CD4-positive, CD25-positive, alpha-beta regulatory T cell (primary cell): Measurements from ENCODE around the gene ABCD3. TPM values are rescaled to one million over a fixed set of nuclear protein-coding genes. Genes with fewer than 3 reads are reported as not detected.

ENCODE experiments used
- ATAC-seq, 2 donors: fragments of 150-1000 bp; cut with Tn5 transposase; one replicate each; pipeline ENCODE4 v1.10.0; 2021; ENCODE audit warnings: low read depth in 2 of 2, moderate number of reproducible peaks in 2 of 2, moderate library complexity in 1 of 2
- DNase-seq, 3 donors: peaks; one replicate each; pipeline versions ENCODE4 v3.0.0 to v3.0.0-alpha.2; 2012 to 2022; ENCODE audit warnings: mixed read lengths in 1 of 3
- H3K27ac ChIP-seq: one replicate; pipeline ENCODE4 v1.7.0; 2013; ENCODE audit warnings: mild to moderate bottlenecking, low read length; ENCODE audit not compliant: insufficient read depth, poor library complexity, severe bottlenecking
- H3K27me3 ChIP-seq: one replicate; pipeline ENCODE4 v1.7.0; 2013; ENCODE audit warnings: low read length; ENCODE audit not compliant: control insufficient read depth, insufficient read depth
- H3K36me3 ChIP-seq: one replicate; pipeline ENCODE4 v1.7.0; 2013; ENCODE audit warnings: mild to moderate bottlenecking, low read length, moderate library complexity; ENCODE audit not compliant: control insufficient read depth, insufficient read depth
- H3K4me1 ChIP-seq: 2 replicates; pipeline ENCODE4 v1.7.0; 2013; ENCODE audit warnings: mild to moderate bottlenecking, low read length; ENCODE audit not compliant: insufficient read depth, control insufficient read depth, poor library complexity, severe bottlenecking
- H3K4me3 ChIP-seq: one replicate; pipeline ENCODE4 v1.7.0; 2013; ENCODE audit warnings: low read depth, mild to moderate bottlenecking, low read length, moderate library complexity
- H3K9me3 ChIP-seq, 2 experiments: 1 replicate in 1 of 2; 2 replicates in 1 of 2; pipeline ENCODE4 v1.7.0; 2013; ENCODE audit warnings: low read length in 2 of 2, mild to moderate bottlenecking in 1 of 2, moderate library complexity in 1 of 2; ENCODE audit not compliant: control insufficient read depth in 2 of 2
- H3K27ac Mint-ChIP-seq, 3 donors: one replicate each; pipeline ENCODE4 v1.8.0; 2020 to 2022; ENCODE audit warnings: mild to moderate bottlenecking in 3 of 3, mixed read lengths in 3 of 3, moderate library complexity in 2 of 3
- H3K27me3 Mint-ChIP-seq: one replicate; pipeline ENCODE4 v1.8.0; 2022; ENCODE audit warnings: mild to moderate bottlenecking, mixed read lengths
- H3K36me3 Mint-ChIP-seq: one replicate; pipeline ENCODE4 v1.8.0; 2020; ENCODE audit warnings: mixed read lengths
- H3K4me1 Mint-ChIP-seq, 4 donors: one replicate each; pipeline ENCODE4 v1.8.0; 2020 to 2022; ENCODE audit warnings: mixed read lengths in 4 of 4, mild to moderate bottlenecking in 1 of 4
- H3K4me3 Mint-ChIP-seq, 4 donors: one replicate each; pipeline ENCODE4 v1.8.0; 2020 to 2022; ENCODE audit warnings: mild to moderate bottlenecking in 4 of 4, mixed read lengths in 4 of 4, moderate library complexity in 3 of 4
- H3K9me3 Mint-ChIP-seq, 7 donors: one replicate each; pipeline ENCODE4 v1.8.0; 2020 to 2022; ENCODE audit warnings: mixed read lengths in 7 of 7, mild to moderate bottlenecking in 3 of 7, moderate library complexity in 2 of 7
- polyA plus RNA-seq, 4 donors: library from polyadenylated mRNA; unstranded; fragments of 300-500 nt; fragmentation: Illumina TruSeq; gene quantifications; one replicate each; pipeline ENCODE4 v1.2.3, GENCODE V29; 2021
- total RNA-seq: library from RNA; stranded (reverse); gene quantifications from one replicate; pipeline ENCODE4 v1.2.3, GENCODE V29; 2022

The ABCD3 gene
- total and polyA plus RNA-seq, 5 donors from 2014 or later, result 15.3 to 21.6 (median 19.4) TPM

- Mint-ChIP-seq H3K27me3 (no peaks in the 10 kb centered on the region), H3K27ac (no peak overlapping the region), H3K4me1 (no peaks in the 10 kb centered on the region), H3K9me3 (peaks cover 0 to 2% (median 0%) of the 10 kb centered on the region in 7 donors), H3K4me3 (no peak overlapping the region), H3K36me3 (peaks cover 50% of the 10 kb centered on the region)
- H3K9me3 ChIP-seq, result no peaks in the 10 kb centered on the region
- no peak for ATAC-seq
- no peak for DNase-seq
- no peaks in the 10 kb centered on the region for H3K27me3 ChIP-seq
- H3K36me3 ChIP-seq, result peaks cover 33% of the 10 kb centered on the region
- no peak overlapping the region for H3K4me3 ChIP-seq
- no peak overlapping the region for H3K27ac ChIP-seq
- no peaks in the 10 kb centered on the region for H3K4me1 ChIP-seq
Observed at GRCh38 chr1:94496076-94496755, 78.0 kb downstream of the ABCD3 start.

DNA sequence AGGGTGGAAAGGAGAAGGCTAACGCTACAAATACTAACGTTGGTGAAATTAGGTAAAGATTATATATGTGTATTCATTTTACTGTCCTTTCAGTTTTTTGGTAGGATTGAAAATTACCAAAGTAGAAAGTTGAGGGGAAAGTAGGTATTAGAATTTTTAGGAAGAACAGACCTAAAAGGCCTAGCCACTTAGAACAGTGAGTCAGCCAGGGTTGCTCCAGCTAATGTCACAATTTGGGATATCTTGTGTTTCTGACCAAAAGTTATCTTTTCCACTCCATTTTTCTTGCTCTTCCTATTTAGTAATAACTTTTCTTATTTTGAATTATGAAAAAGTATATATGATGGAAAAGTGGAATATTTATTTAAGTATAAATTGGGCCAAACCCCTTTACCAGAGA is 83.2 kb downstream of the ABCD3 start:
- Mint-ChIP-seq H3K27ac (no peak overlapping the region), H3K36me3 (peaks cover 62% of the 10 kb centered on the region), H3K4me3 (no peak overlapping the region), H3K9me3 (peaks cover 0 to 5% (median 0%) of the 10 kb centered on the region in 7 donors), H3K4me1 (peaks cover 0 to 13% (median 6%) of the 10 kb centered on the region in 4 donors), H3K27me3 (no peaks in the 10 kb centered on the region)
- Histone ChIP-seq H3K27ac (no peak overlapping the region), H3K4me1 (no peaks in the 10 kb centered on the region), H3K36me3 (peaks cover 30% of the 10 kb centered on the region), H3K27me3 (no peaks in the 10 kb centered on the region), H3K4me3 (no peak overlapping the region), H3K9me3 (no peaks in the 10 kb centered on the region)
- ATAC-seq, result no peak
- no peak for DNase-seq

- Histone ChIP-seq H3K27me3 (no peaks in the 10 kb centered on the region), H3K36me3 (peaks cover 31% of the 10 kb centered on the region), H3K9me3 (no peaks in the 10 kb centered on the region), H3K4me3 (no peak overlapping the region), H3K27ac (no peak overlapping the region), H3K4me1 (no peaks in the 10 kb centered on the region)
- Mint-ChIP-seq H3K36me3 (peaks cover 62% of the 10 kb centered on the region), H3K27me3 (no peaks in the 10 kb centered on the region), H3K9me3 (peaks cover 0 to 5% (median 0%) of the 10 kb centered on the region in 7 donors), H3K4me3 (no peak overlapping the region), H3K27ac (peak overlapping the region in 1 of 3 donors; percentile 77), H3K4me1 (peaks cover 0 to 13% (median 6%) of the 10 kb centered on the region in 4 donors)
- ATAC-seq (no peak), DNase-seq (no peak)
Observed at GRCh38 chr1:94501935-94502334, 83.7 kb downstream of the ABCD3 start.

GRCh38 chr1:94503153-94503552 is 85.0 kb downstream of the ABCD3 start:
- H3K4me1 ChIP-seq, result no peaks in the 10 kb centered on the region
- ATAC-seq (no peak), DNase-seq (no peak)
- no peaks in the 10 kb centered on the region for H3K27me3 ChIP-seq
- Mint-ChIP-seq H3K9me3 (peaks cover 0 to 5% (median 0%) of the 10 kb centered on the region in 7 donors), H3K27me3 (no peaks in the 10 kb centered on the region), H3K4me3 (no peak overlapping the region), H3K4me1 (peaks cover 0 to 13% (median 6%) of the 10 kb centered on the region in 4 donors), H3K36me3 (peaks cover 65% of the 10 kb centered on the region), H3K27ac (no peak overlapping the region)
- H3K9me3 ChIP-seq, result no peaks in the 10 kb centered on the region
- H3K27ac ChIP-seq, result no peak overlapping the region
- peaks cover 31% of the 10 kb centered on the region for H3K36me3 ChIP-seq
- no peak overlapping the region for H3K4me3 ChIP-seq

DNA sequence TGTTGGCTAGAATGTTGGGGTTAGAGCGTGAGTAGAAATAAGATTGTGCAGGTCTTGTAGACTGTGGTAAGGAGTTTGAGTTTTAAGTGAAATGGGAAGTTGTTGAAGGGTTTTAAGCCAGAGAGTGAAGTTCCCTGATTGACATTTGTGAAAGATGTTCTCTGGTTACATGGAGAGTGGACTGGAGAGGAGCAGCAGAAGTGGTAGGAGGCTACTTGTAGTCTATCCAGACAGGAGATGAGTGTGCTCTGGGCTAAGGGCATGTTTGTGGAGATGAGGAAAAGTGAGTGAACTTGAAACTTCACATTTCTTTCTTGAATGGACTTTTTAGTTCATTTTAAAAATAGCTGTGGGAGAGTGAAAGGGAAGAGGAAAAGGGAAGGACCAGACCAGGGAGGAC is 86.4 kb downstream of the ABCD3 start:
- H3K27me3 Mint-ChIP-seq, result no peaks in the 10 kb centered on the region
- H3K27ac ChIP-seq, result no peak overlapping the region
- no peaks in the 10 kb centered on the region for H3K9me3 ChIP-seq
- peaks cover 0 to 13% (median 6%) of the 10 kb centered on the region in 4 donors for H3K4me1 Mint-ChIP-seq
- H3K36me3 Mint-ChIP-seq, result peaks cover 63% of the 10 kb centered on the region
- peaks cover 18% of the 10 kb centered on the region for H3K36me3 ChIP-seq
- H3K4me1 ChIP-seq, result no peaks in the 10 kb centered on the region
- H3K27ac Mint-ChIP-seq, result peak overlapping the region in 2 of 3 donors; percentile 48 to 77
- H3K27me3 ChIP-seq, result no peaks in the 10 kb centered on the region
- no peak for ATAC-seq
- H3K4me3 ChIP-seq, result no peak overlapping the region
- no peak for DNase-seq
- no peak overlapping the region for H3K4me3 Mint-ChIP-seq
- H3K9me3 Mint-ChIP-seq, result peaks cover 0 to 5% (median 0%) of the 10 kb centered on the region in 7 donors

- Histone ChIP-seq H3K27ac (no peak overlapping the region), H3K36me3 (peaks cover 9% of the 10 kb centered on the region), H3K9me3 (no peaks in the 10 kb centered on the region), H3K4me3 (no peak overlapping the region), H3K4me1 (no peaks in the 10 kb centered on the region), H3K27me3 (no peaks in the 10 kb centered on the region)
- Mint-ChIP-seq H3K27ac (no peak overlapping the region), H3K4me1 (peaks cover 0 to 4% (median 0%) of the 10 kb centered on the region in 4 donors), H3K4me3 (no peak overlapping the region), H3K27me3 (no peaks in the 10 kb centered on the region), H3K9me3 (no peaks in the 10 kb centered on the region), H3K36me3 (peaks cover 34% of the 10 kb centered on the region)
- DNase-seq (no peak), ATAC-seq (no peak)
Observed at GRCh38 chr1:94512816-94513215, 94.6 kb downstream of the ABCD3 start.

GRCh38 chr1:94514095-94514727 is 96.0 kb downstream of the ABCD3 start:
- no peak overlapping the region for H3K4me3 ChIP-seq
- Mint-ChIP-seq H3K9me3 (no peaks in the 10 kb centered on the region), H3K27ac (no peak overlapping the region), H3K4me1 (peaks cover 0 to 4% (median 0%) of the 10 kb centered on the region in 4 donors), H3K36me3 (peaks cover 30% of the 10 kb centered on the region), H3K27me3 (no peaks in the 10 kb centered on the region), H3K4me3 (no peak overlapping the region)
- no peaks in the 10 kb centered on the region for H3K9me3 ChIP-seq
- H3K4me1 ChIP-seq, result no peaks in the 10 kb centered on the region
- no peak overlapping the region for H3K27ac ChIP-seq
- peaks cover 16% of the 10 kb centered on the region for H3K36me3 ChIP-seq
- DNase-seq (peak in 1 of 3 donors; percentile 24), ATAC-seq (no peak)
- no peaks in the 10 kb centered on the region for H3K27me3 ChIP-seq
